ENCODE data around the gene CLASRP. TPM values are rescaled to one million over a fixed set of nuclear protein-coding genes. Genes with fewer than 3 reads are reported as not detected.
"Not testable (repeated sequence)": the region's sequence is repeated elsewhere in the genome, so short reads cannot be mapped to it uniquely, and the experiment has no call there.

CLASRP gene
- total RNA-seq, 1 experiment from 2014 or later, result 79.9 TPM

GRCh38 chr19:44999131-44999925 is 39.5 kb upstream of the CLASRP start:
- DNase-seq (ENCODE audit: low read depth, low spot score); H3K36me3 ChIP-seq (ENCODE audit: control insufficient read depth in 1 of 2, insufficient read depth in 2 of 2, low read length in 2 of 2); H3K27ac ChIP-seq (ENCODE audit: low read depth, low read length); H2AFZ ChIP-seq (ENCODE audit: low read depth, low read length, poor library complexity, severe bottlenecking); ATAC-seq; intact Hi-C loops (cut with micrococcal nuclease); H3K79me2 ChIP-seq (ENCODE audit: insufficient read depth, low read length); H3K9me3 ChIP-seq (ENCODE audit: control insufficient read depth in 1 of 2, insufficient read depth in 1 of 2, low read depth in 1 of 2, low read length in 2 of 2); H3K4me2 ChIP-seq (ENCODE audit: low read length); H3K4me3 ChIP-seq (replicated peaks in 1 of 2; ENCODE audit: low read depth in 1 of 2, low read length in 2 of 2); CTCF ChIA-PET; H3K9ac ChIP-seq (ENCODE audit: low read length); H3K9me2 ChIP-seq (ENCODE audit: insufficient read depth); BruUV-seq (replicated peaks); POLR2A ChIA-PET; H4K20me1 ChIP-seq (ENCODE audit: insufficient read depth); H3K27me3 ChIP-seq (ENCODE audit: insufficient read depth, low read length): not testable (repeated sequence)
- RAD21 ChIA-PET (ENCODE audit: low non-redundant PET in 1 of 2, low total read pairs in 2 of 2, uncharacterized antibody in 2 of 2, unreplicated experiment in 2 of 2), result interaction anchor here in 1 of 2 experiments (0.6 kb wide), 1 partner anchor 310 kb away, joined by 3 read pairs; no protein-coding TSS in a partner anchor
- peaks cover 10 to 14% of the 10 kb centered on the region in 2 experiments; a peak in 3 of 4 replicates for H3K4me1 ChIP-seq (ENCODE audit: control insufficient read depth in 1 of 2, insufficient read depth in 2 of 2, low read length in 2 of 2)

- Histone ChIP-seq H3K9ac (ENCODE audit: low read length) (peak overlapping the region; percentile 46), H3K4me2 (ENCODE audit: low read length) (peak overlapping the region; percentile 75), H2AFZ (ENCODE audit: low read depth, low read length, poor library complexity, severe bottlenecking) (peak overlapping the region; percentile 77), H3K4me3 (replicated peaks in 1 of 2; ENCODE audit: low read depth in 1 of 2, low read length in 2 of 2) (peak overlapping the region in 1 of 2 experiments; percentile 40; a peak in 3 of 4 replicates), H3K4me1 (ENCODE audit: control insufficient read depth in 1 of 2, insufficient read depth in 2 of 2, low read length in 2 of 2) (peaks cover 10 to 14% of the 10 kb centered on the region in 2 experiments; a peak in 3 of 4 replicates)
- H3K36me3 ChIP-seq (ENCODE audit: control insufficient read depth in 1 of 2, insufficient read depth in 2 of 2, low read length in 2 of 2); H3K79me2 ChIP-seq (ENCODE audit: insufficient read depth, low read length); CTCF ChIA-PET; H3K9me3 ChIP-seq (ENCODE audit: control insufficient read depth in 1 of 2, insufficient read depth in 1 of 2, low read depth in 1 of 2, low read length in 2 of 2); H3K27ac ChIP-seq (ENCODE audit: low read depth, low read length); ATAC-seq; RAD21 ChIA-PET (ENCODE audit: low non-redundant PET in 1 of 2, low total read pairs in 2 of 2, uncharacterized antibody in 2 of 2, unreplicated experiment in 2 of 2); H3K27me3 ChIP-seq (ENCODE audit: insufficient read depth, low read length); H3K9me2 ChIP-seq (ENCODE audit: insufficient read depth); H4K20me1 ChIP-seq (ENCODE audit: insufficient read depth); intact Hi-C loops (cut with micrococcal nuclease); DNase-seq (ENCODE audit: low read depth, low spot score): not testable (repeated sequence)
- TSS peak; percentile 79 for BruUV-seq (replicated peaks)
- POLR2A ChIA-PET, result interaction anchor here (0.5 to 1.0 kb wide), 2 partner anchors 38 to 205 kb away, joined by 3 read pairs; partner anchors contain the start of gene CLASRP
Measured at GRCh38 chr19:45000665-45001064, 38.2 kb upstream of the CLASRP start.

All from HCT116 (cell line).